EH (cell line): ENCODE measurements around the gene CHMP1B.
"Not testable (repeated sequence)": the region's sequence is repeated elsewhere in the genome, so short reads cannot be mapped to it uniquely, and the experiment has no call there.

Experiments used
- DNase-seq: peaks from one replicate; pipeline ENCODE4 v3.0.0-alpha.2; 2015; ENCODE audit warnings: low read depth

Gene CHMP1B

GRCh38 chr18:11871501-11871900 lies 20.3 kb downstream of the CHMP1B start:
- no peak for DNase-seq

- DNase-seq: peak; percentile 43
Observed at GRCh38 chr18:11872479-11873136, 21.4 kb downstream of the CHMP1B start.

- no peak for DNase-seq
Observed at GRCh38 chr18:11873670-11874340, 22.6 kb downstream of the CHMP1B start.

- no peak for DNase-seq
Observed at GRCh38 chr18:11874676-11875075, 23.5 kb downstream of the CHMP1B start.

- no peak for DNase-seq
Observed at GRCh38 chr18:11877497-11878135, 26.4 kb downstream of the CHMP1B start.

GRCh38 chr18:11880586-11881304 lies 29.5 kb downstream of the CHMP1B start:
- no peak for DNase-seq

- DNase-seq: no peak
Observed at GRCh38 chr18:11882636-11883035, 31.4 kb downstream of the CHMP1B start.

- DNase-seq: peak; percentile 11
Observed at GRCh38 chr18:11883153-11883552, 31.9 kb downstream of the CHMP1B start.

- no peak for DNase-seq
Observed at GRCh38 chr18:11884396-11885030, 33.3 kb downstream of the CHMP1B start.

GRCh38 chr18:11885278-11885947 lies 34.2 kb downstream of the CHMP1B start:
- no peak for DNase-seq

GRCh38 chr18:11886577-11887110 lies 35.4 kb downstream of the CHMP1B start:
- no peak for DNase-seq

GRCh38 chr18:11887328-11888128 lies 36.3 kb downstream of the CHMP1B start:
- no peak for DNase-seq

GRCh38 chr18:11888726-11889125 lies 37.5 kb downstream of the CHMP1B start:
- no peak for DNase-seq

GRCh38 chr18:11889284-11889683 lies 38.1 kb downstream of the CHMP1B start:
- DNase-seq: no peak

GRCh38 chr18:11891737-11892136 lies 40.5 kb downstream of the CHMP1B start:
- DNase-seq: no peak

- not testable (repeated sequence) for DNase-seq
Observed at GRCh38 chr18:11892438-11892837, 41.2 kb downstream of the CHMP1B start.

GRCh38 chr18:11897781-11898180 lies 46.6 kb downstream of the CHMP1B start:
- no peak for DNase-seq

- DNase-seq: no peak
Observed at GRCh38 chr18:11899063-11899462, 47.9 kb downstream of the CHMP1B start.

- no peak for DNase-seq
Observed at GRCh38 chr18:11901826-11902438, 50.7 kb downstream of the CHMP1B start.
